IMR-90 (cell line): ENCODE measurements around the gene PLEK. TPM values are rescaled to one million over a fixed set of nuclear protein-coding genes. Genes with fewer than 3 reads are reported as not detected.

Experiments
- ATAC-seq: fragments of 200-7000 bp; cut with Tn5 transposase; 2 replicates; pipeline ENCODE4 v1.9.1; 2020; ENCODE audit warnings: low read depth, mild to moderate bottlenecking, moderate library complexity
- BruUV-seq: library from RNA; stranded (reverse); fragments of 400-500 nt; replicated peaks from 2 replicates; lab custom pipeline; 2021; lab: Mats Ljungman, UMichigan
- CTCF ChIA-PET: fragments of 300-600 bp; formaldehyde crosslinking; extraction: SDS; loops from one replicate; lab custom pipeline; 2021; ENCODE audit warnings: antibody characterized with exemption; lab: Yijun Ruan, JAX
- POLR2A ChIA-PET: fragments of 300-600 bp; sonication (Branson Sonifier 250); formaldehyde crosslinking; loops from one replicate; lab custom pipeline; 2022; ENCODE audit warnings: antibody characterized with exemption; ENCODE audit not compliant: unreplicated experiment; lab: Charles Lee
- DNase-seq: peaks from one replicate; pipeline ENCODE4 v3.0.0; 2013
- H2AFZ ChIP-seq: replicated peaks from 2 replicates; pipeline ENCODE3; 2013; ENCODE audit warnings: low read length, mild to moderate bottlenecking; ENCODE audit not compliant: poor library complexity
- H2AK5ac ChIP-seq: 2 replicates; pipeline ENCODE4 v1.6.1; 2013; ENCODE audit warnings: low read depth, low read length, inconsistent platforms
- H2AK9ac ChIP-seq: replicated peaks from 2 replicates; pipeline ENCODE3; 2013; ENCODE audit warnings: mild to moderate bottlenecking, low read depth, low read length, moderate library complexity; ENCODE audit not compliant: poor library complexity
- H2BK120ac ChIP-seq: 2 replicates; pipeline ENCODE4 v1.6.1; 2013; ENCODE audit warnings: low read depth, low read length, inconsistent platforms
- H2BK15ac ChIP-seq: 3 replicates; pipeline ENCODE4 v1.6.1; 2013; ENCODE audit warnings: low read depth, low read length, inconsistent platforms
- H2BK20ac ChIP-seq: 2 replicates; pipeline ENCODE4 v1.6.1; 2013; ENCODE audit warnings: low read depth, mild to moderate bottlenecking, inconsistent platforms, low read length, moderate library complexity
- H2BK5ac ChIP-seq: 2 replicates; pipeline ENCODE4 v1.6.1; 2013; ENCODE audit warnings: mild to moderate bottlenecking, low read depth, low read length, inconsistent platforms; ENCODE audit not compliant: poor library complexity, severe bottlenecking
- H3K14ac ChIP-seq: replicated peaks from 2 replicates; pipeline ENCODE4 v1.6.1; 2013; ENCODE audit warnings: low read depth, low read length, inconsistent platforms
- H3K18ac ChIP-seq: 2 replicates; pipeline ENCODE4 v1.6.1; 2013; ENCODE audit warnings: low read depth, low read length, control low read depth
- H3K23ac ChIP-seq: 2 replicates; pipeline ENCODE4 v1.6.1; 2013; ENCODE audit warnings: low read depth, low read length, inconsistent platforms
- H3K27ac ChIP-seq: 2 replicates; pipeline ENCODE4 v1.5.1; 2013; ENCODE audit warnings: mild to moderate bottlenecking, control low read depth, low read length; ENCODE audit not compliant: insufficient read depth
- H3K27me3 ChIP-seq: 2 replicates; pipeline ENCODE4 v1.6.1; 2013; ENCODE audit warnings: low read length; ENCODE audit not compliant: control insufficient read depth, insufficient read depth
- H3K36me3 ChIP-seq: 2 replicates; pipeline ENCODE4 v1.6.1; 2013; ENCODE audit warnings: low read length, mixed read lengths; ENCODE audit not compliant: control insufficient read depth, insufficient read depth
- H3K4ac ChIP-seq: 2 replicates; pipeline ENCODE4 v1.6.1; 2013; ENCODE audit warnings: low read depth, low read length, inconsistent platforms
- H3K4me1 ChIP-seq: 2 replicates; pipeline ENCODE4 v1.6.1; 2013; ENCODE audit warnings: low read length, mixed read lengths; ENCODE audit not compliant: control insufficient read depth, insufficient read depth
- H3K4me2 ChIP-seq: 2 replicates; pipeline ENCODE4 v1.6.1; 2013; ENCODE audit warnings: low read depth, mild to moderate bottlenecking, control low read depth, low read length, moderate library complexity
- H3K4me3 ChIP-seq: 2 replicates; pipeline ENCODE4 v1.5.1; 2013; ENCODE audit warnings: low read depth, mild to moderate bottlenecking, control low read depth, low read length, moderate library complexity; ENCODE audit not compliant: insufficient read depth
- H3K56ac ChIP-seq: 2 replicates; pipeline ENCODE4 v1.6.1; 2013; ENCODE audit warnings: low read length, inconsistent platforms; ENCODE audit not compliant: insufficient read depth; ENCODE audit errors: extremely low read depth
- H3K79me1 ChIP-seq, 2 experiments: 2 replicates each; pipeline ENCODE4 v1.6.1; 2013; ENCODE audit warnings: low read length in 2 of 2, inconsistent platforms in 1 of 2, low read depth in 1 of 2
- H3K9ac ChIP-seq: 2 replicates; pipeline ENCODE4 v1.6.1; 2013; ENCODE audit warnings: low read depth, low read length, control low read depth
- H3K9me1 ChIP-seq: 2 replicates; pipeline ENCODE4 v1.6.1; 2013; ENCODE audit warnings: low read length, inconsistent platforms; ENCODE audit not compliant: insufficient read depth
- H3K9me3 ChIP-seq: 2 replicates; pipeline ENCODE4 v1.6.1; 2013; ENCODE audit warnings: low read length; ENCODE audit not compliant: control insufficient read depth, insufficient read depth
- H4K20me1 ChIP-seq: 2 replicates; pipeline ENCODE4 v1.6.1; 2013; ENCODE audit warnings: low read length, inconsistent platforms; ENCODE audit not compliant: insufficient read depth
- H4K5ac ChIP-seq: 2 replicates; pipeline ENCODE4 v1.6.1; 2013; ENCODE audit warnings: mild to moderate bottlenecking, low read depth, low read length, control low read depth
- H4K8ac ChIP-seq, 2 experiments: 2 replicates each; pipeline ENCODE4 v1.6.1; 2013; ENCODE audit warnings: low read depth in 2 of 2, low read length in 2 of 2, control low read depth in 1 of 2, inconsistent platforms in 1 of 2
- H4K91ac ChIP-seq: 2 replicates; pipeline ENCODE4 v1.6.1; 2013; ENCODE audit warnings: low read depth, low read length, inconsistent platforms; ENCODE audit not compliant: insufficient read depth
- BHLHE40 ChIP-seq: fragments of 150-350 bp; IDR thresholded peaks from 2 replicates; pipeline ENCODE4 v1.6.1; 2016; ENCODE audit warnings: mild to moderate bottlenecking, low read depth, low read length
- CEBPB ChIP-seq: IDR thresholded peaks from 2 replicates; pipeline ENCODE4 v1.6.1; 2012; ENCODE audit warnings: low read depth, low read length, improper control_type of control experiment
- CHD1 ChIP-seq: IDR thresholded peaks from 2 replicates; pipeline ENCODE4 v1.6.1; 2012; ENCODE audit warnings: low read depth, low read length, improper control_type of control experiment
- ELK1 ChIP-seq: fragments of 150-350 bp; IDR thresholded peaks from 2 replicates; pipeline ENCODE4 v1.6.1; 2016; ENCODE audit warnings: low read depth, mild to moderate bottlenecking, low read length, moderate library complexity, borderline replicate concordance
- FOS ChIP-seq: fragments of 150-350 bp; IDR thresholded peaks from 2 replicates; pipeline ENCODE4 v1.6.1; 2016; ENCODE audit warnings: low read depth, low read length
- MXI1 ChIP-seq: IDR thresholded peaks from 2 replicates; pipeline ENCODE4 v1.6.1; 2012; ENCODE audit warnings: low read depth, mild to moderate bottlenecking, low read length, moderate library complexity, borderline replicate concordance
- NFE2L2 ChIP-seq: fragments of 150-350 bp; IDR thresholded peaks from 2 replicates; pipeline ENCODE4 v1.6.1; 2016; ENCODE audit warnings: low read depth, mild to moderate bottlenecking, low read length
- POLR2A ChIP-seq: IDR thresholded peaks from 2 replicates; pipeline ENCODE4 v1.6.1; 2012; ENCODE audit warnings: mild to moderate bottlenecking, low read depth, low read length
- RAD21 ChIP-seq: IDR thresholded peaks from 2 replicates; pipeline ENCODE4 v1.6.1; 2012; ENCODE audit warnings: low read length, improper control_type of control experiment
- RCOR1 ChIP-seq: IDR thresholded peaks from 2 replicates; pipeline ENCODE4 v1.6.1; 2012; ENCODE audit warnings: mild to moderate bottlenecking, low read length, improper control_type of control experiment; ENCODE audit not compliant: insufficient replicate concordance
- RFX5 ChIP-seq: IDR thresholded peaks from 2 replicates; pipeline ENCODE4 v1.8.0; 2012; ENCODE audit warnings: low read depth, mild to moderate bottlenecking, low read length, moderate library complexity
- SMC3 ChIP-seq: fragments of 150-350 bp; IDR thresholded peaks from 2 replicates; pipeline ENCODE4 v1.6.1; 2016; ENCODE audit warnings: low read depth, mild to moderate bottlenecking, antibody characterized with exemption, low read length, moderate library complexity
- WGBS, 2 experiments: methylation state at CpG; one replicate each; pipeline versions ENCODE4 v1.1.5 to v1.1.7; 2013; ENCODE audit warnings: missing lambda C conversion rate in 2 of 2; ENCODE audit not compliant: insufficient read length in 1 of 2; ENCODE audit errors: extremely low coverage in 2 of 2; 5-methylcytosine and 5-hydroxymethylcytosine counted together
- dilution Hi-C: fragments of 300-500 bp; cut with HindIII; formaldehyde crosslinking; loops from one replicate; pipeline ENCODE4 v1.14.3; 2018; ENCODE audit warnings: low sequenced_read_pairs; ENCODE audit not compliant: unreplicated experiment
- in situ Hi-C: fragments of 300-500 bp; cut with MboI; formaldehyde crosslinking; loops from 3 replicates; pipeline ENCODE4 v1.14.3; 2019; ENCODE audit warnings: low sequenced_read_pairs, inconsistent platforms, mixed read lengths
- intact Hi-C: fragments of 100-400 bp; cut with micrococcal nuclease; formaldehyde crosslinking; loops from 2 replicates; pipeline ENCODE4 v1.10.0; 2022
- polyA plus RNA-seq, 3 experiments: library from polyadenylated mRNA; depleted of rRNA; stranded (reverse); fragments of >200 nt; gene quantifications; 2 replicates each; pipeline ENCODE4 v1.2.3, GENCODE V29; 2012; ENCODE audit warnings: low replicate concordance in 1 of 3
- total RNA-seq: library from RNA; depleted of rRNA; stranded (reverse); fragments of >200 nt; gene quantifications from 2 replicates; pipeline ENCODE4 v1.2.3, GENCODE V29; 2012
- TF ChIP-seq, protein P1 (sequence below): conservative IDR thresholded peaks from 2 replicates; pipeline ENCODE4 v1.5.1; 2012; ENCODE audit warnings: mild to moderate bottlenecking, low read depth, low read length, improper control_type of control experiment
- TF ChIP-seq, protein P2 (sequence below): fragments of 150-350 bp; IDR thresholded peaks from 2 replicates; pipeline ENCODE4 v1.6.1; 2017; ENCODE audit warnings: mild to moderate bottlenecking, antibody characterized with exemption, low read length, low read depth

The PLEK gene
- total and polyA plus RNA-seq, 2 of the 4 experiments (the other 2 are of a cell fraction): under 0.01 TPM; not detected in 1

DNA sequence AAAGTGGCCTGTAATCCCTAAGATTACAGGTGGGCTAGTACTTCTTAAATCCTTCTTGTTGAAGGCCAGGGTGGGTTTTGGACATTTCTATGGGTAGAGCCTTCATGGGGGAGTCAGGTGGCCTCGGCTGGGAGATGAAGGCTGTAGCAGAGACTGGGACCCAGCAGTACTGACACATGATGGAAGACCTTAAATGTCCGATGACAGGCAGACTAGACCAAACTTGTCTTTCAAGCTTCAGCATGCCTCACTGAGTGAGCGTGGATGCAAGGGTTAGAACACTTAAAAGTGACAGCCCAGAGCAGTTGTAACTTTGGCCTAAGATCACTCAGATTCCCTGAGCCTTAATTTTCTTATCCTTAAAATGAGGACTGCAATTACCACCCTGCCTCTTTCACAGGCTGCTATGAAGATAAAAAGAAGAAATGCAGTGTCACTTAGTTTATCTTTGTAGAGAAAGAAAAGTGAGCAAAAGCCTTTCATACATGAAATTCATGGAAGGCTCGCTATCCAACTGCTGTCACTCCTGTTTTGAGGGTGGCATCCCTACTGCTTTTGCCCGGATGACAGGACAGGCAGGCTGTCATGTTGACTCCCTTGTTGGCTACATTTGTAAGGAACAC, 19.5 kb downstream of the PLEK start:
- H2BK5ac ChIP-seq: no peak overlapping the region
- ChIA-PET CTCF (no interaction called here), POLR2A (no interaction called here)
- no peaks in the 10 kb centered on the region for H3K79me1 ChIP-seq
- no peaks in the 10 kb centered on the region for H3K4me1 ChIP-seq
- H4K5ac ChIP-seq: no peak overlapping the region
- H3K4ac ChIP-seq: no peak overlapping the region
- H3K56ac ChIP-seq: no peak overlapping the region
- dilution Hi-C loops (no loop called here), in situ Hi-C loops (no loop called here), intact Hi-C loops (no loop called here)
- no peak overlapping the region for H3K27ac ChIP-seq
- no peak overlapping the region for H3K23ac ChIP-seq
- no peak overlapping the region for H2BK120ac ChIP-seq
- H4K91ac ChIP-seq: no peak overlapping the region
- H3K9me3 ChIP-seq: peaks cover 9% of the 10 kb centered on the region; the same call in 1 of the 2 replicates
- H2AK5ac ChIP-seq: no peak overlapping the region
- no peak overlapping the region for H2AFZ ChIP-seq
- 0% methylated on average over 1 of the region's 5 CpGs; no CpG with 5 or more reads in 1 of the 2 experiments for WGBS, 2 experiments
- no peak overlapping the region for H2BK20ac ChIP-seq
- no peak overlapping the region for H4K8ac ChIP-seq
- H3K4me2 ChIP-seq: no peak overlapping the region
- H3K14ac ChIP-seq: no peak overlapping the region
- H3K18ac ChIP-seq: no peak overlapping the region
- peaks cover 63% of the 10 kb centered on the region for H3K27me3 ChIP-seq
- ATAC-seq (no peak), DNase-seq (no peak)
- no peak overlapping the region for H2AK9ac ChIP-seq
- no peaks in the 10 kb centered on the region; the same call in 1 of the 2 replicates for H4K20me1 ChIP-seq
- no peak overlapping the region for H2BK15ac ChIP-seq
- TF ChIP-seq POLR2A (no peak), BHLHE40 (no peak), RCOR1 (no peak), MXI1 (no peak), FOS (no peak), CEBPB (no peak), NFE2L2 (no peak), ELK1 (no peak), SMC3 (no peak), RFX5 (no peak), RAD21 (no peak), CHD1 (no peak)
- TF ChIP-seq, protein P1, sequence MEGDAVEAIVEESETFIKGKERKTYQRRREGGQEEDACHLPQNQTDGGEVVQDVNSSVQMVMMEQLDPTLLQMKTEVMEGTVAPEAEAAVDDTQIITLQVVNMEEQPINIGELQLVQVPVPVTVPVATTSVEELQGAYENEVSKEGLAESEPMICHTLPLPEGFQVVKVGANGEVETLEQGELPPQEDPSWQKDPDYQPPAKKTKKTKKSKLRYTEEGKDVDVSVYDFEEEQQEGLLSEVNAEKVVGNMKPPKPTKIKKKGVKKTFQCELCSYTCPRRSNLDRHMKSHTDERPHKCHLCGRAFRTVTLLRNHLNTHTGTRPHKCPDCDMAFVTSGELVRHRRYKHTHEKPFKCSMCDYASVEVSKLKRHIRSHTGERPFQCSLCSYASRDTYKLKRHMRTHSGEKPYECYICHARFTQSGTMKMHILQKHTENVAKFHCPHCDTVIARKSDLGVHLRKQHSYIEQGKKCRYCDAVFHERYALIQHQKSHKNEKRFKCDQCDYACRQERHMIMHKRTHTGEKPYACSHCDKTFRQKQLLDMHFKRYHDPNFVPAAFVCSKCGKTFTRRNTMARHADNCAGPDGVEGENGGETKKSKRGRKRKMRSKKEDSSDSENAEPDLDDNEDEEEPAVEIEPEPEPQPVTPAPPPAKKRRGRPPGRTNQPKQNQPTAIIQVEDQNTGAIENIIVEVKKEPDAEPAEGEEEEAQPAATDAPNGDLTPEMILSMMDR: no peak
- TF ChIP-seq, protein P2, sequence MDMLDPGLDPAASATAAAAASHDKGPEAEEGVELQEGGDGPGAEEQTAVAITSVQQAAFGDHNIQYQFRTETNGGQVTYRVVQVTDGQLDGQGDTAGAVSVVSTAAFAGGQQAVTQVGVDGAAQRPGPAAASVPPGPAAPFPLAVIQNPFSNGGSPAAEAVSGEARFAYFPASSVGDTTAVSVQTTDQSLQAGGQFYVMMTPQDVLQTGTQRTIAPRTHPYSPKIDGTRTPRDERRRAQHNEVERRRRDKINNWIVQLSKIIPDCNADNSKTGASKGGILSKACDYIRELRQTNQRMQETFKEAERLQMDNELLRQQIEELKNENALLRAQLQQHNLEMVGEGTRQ: no peak
- no peak overlapping the region for H3K4me3 ChIP-seq
- BruUV-seq: no TSS peak
- H3K36me3 ChIP-seq: no peaks in the 10 kb centered on the region
- H3K9ac ChIP-seq: no peak overlapping the region
- H3K9me1 ChIP-seq: no peaks in the 10 kb centered on the region; the same call in 1 of the 2 replicates
